ENCODE measurements around the gene LRMDA.

DNA sequence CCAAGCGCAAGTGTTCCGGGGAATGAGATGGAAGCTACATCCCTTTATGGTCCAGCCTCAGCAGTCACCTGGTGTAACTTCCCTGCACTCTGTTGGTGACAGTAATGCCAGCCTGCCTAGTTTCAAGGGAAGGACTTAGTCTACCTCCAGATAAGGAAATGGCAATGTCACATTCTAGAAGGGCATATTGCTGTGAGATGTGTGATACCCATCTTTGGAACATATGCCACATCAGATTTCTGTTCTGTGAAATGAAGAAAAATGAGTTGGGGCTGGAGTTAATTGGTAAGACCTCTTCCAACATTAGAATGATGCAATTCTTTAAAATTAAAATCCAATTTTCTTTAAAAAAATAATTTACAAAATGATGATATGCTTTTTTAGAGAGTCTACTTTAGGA is 212.0 kb downstream of the LRMDA start:
- TF ChIP-seq, protein P1, sequence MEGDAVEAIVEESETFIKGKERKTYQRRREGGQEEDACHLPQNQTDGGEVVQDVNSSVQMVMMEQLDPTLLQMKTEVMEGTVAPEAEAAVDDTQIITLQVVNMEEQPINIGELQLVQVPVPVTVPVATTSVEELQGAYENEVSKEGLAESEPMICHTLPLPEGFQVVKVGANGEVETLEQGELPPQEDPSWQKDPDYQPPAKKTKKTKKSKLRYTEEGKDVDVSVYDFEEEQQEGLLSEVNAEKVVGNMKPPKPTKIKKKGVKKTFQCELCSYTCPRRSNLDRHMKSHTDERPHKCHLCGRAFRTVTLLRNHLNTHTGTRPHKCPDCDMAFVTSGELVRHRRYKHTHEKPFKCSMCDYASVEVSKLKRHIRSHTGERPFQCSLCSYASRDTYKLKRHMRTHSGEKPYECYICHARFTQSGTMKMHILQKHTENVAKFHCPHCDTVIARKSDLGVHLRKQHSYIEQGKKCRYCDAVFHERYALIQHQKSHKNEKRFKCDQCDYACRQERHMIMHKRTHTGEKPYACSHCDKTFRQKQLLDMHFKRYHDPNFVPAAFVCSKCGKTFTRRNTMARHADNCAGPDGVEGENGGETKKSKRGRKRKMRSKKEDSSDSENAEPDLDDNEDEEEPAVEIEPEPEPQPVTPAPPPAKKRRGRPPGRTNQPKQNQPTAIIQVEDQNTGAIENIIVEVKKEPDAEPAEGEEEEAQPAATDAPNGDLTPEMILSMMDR (IDR thresholded peaks at IDR 0.05): no peak
- TF ChIP-seq EZH2 (IDR thresholded peaks at IDR 0.05) (no peak), EZH2phosphoT487 (IDR thresholded peaks at IDR 0.05) (no peak)

Measured in neural progenitor cell (in vitro differentiated cells).